NCI-H2196 (cell line): ENCODE data around the gene TTC3.
"Not testable (repeated sequence)": the region's sequence is repeated elsewhere in the genome, so short reads cannot be mapped to it uniquely, and the experiment has no call there.

Experiments used
- DNase-seq: peaks from one replicate; lab custom pipeline; 2025; ENCODE audit not compliant: unreplicated experiment; lab: John Stamatoyannopoulos, UW

The TTC3 gene

GRCh38 chr21:37220981-37221664 is 148.1 kb downstream of the TTC3 start:
- DNase-seq: peak; percentile 86

GRCh38 chr21:37222248-37222647 is 149.2 kb downstream of the TTC3 start:
- not testable (repeated sequence) for DNase-seq

- DNase-seq: no peak
These were observed 150.8 kb downstream of the TTC3 start for GRCh38 chr21:37223804-37224345.

GRCh38 chr21:37224861-37225839 is 152.1 kb downstream of the TTC3 start:
- no peak for DNase-seq

GRCh38 chr21:37226041-37226920 is 153.2 kb downstream of the TTC3 start:
- DNase-seq: no peak

- DNase-seq: no peak
These were observed 154.3 kb downstream of the TTC3 start for GRCh38 chr21:37227071-37228002.

GRCh38 chr21:37228003-37228400 is 154.9 kb downstream of the TTC3 start:
- DNase-seq: no peak

GRCh38 chr21:37230632-37231248 is 157.7 kb downstream of the TTC3 start:
- DNase-seq: no peak

GRCh38 chr21:37231249-37231645 is 158.2 kb downstream of the TTC3 start:
- no peak for DNase-seq

- DNase-seq: no peak
These were observed 158.6 kb downstream of the TTC3 start for GRCh38 chr21:37231671-37232070.

GRCh38 chr21:37232274-37233018 is 159.4 kb downstream of the TTC3 start:
- DNase-seq: no peak

- DNase-seq: no peak
These were observed 160.6 kb downstream of the TTC3 start for GRCh38 chr21:37233551-37234146.

GRCh38 chr21:37237346-37237745 is 164.3 kb downstream of the TTC3 start:
- no peak for DNase-seq

- no peak for DNase-seq
These were observed 164.7 kb downstream of the TTC3 start for GRCh38 chr21:37237764-37238163.

- DNase-seq: no peak
These were observed 167.9 kb downstream of the TTC3 start for GRCh38 chr21:37240978-37241377.

- no peak for DNase-seq
These were observed 168.4 kb downstream of the TTC3 start for GRCh38 chr21:37241426-37241825.

GRCh38 chr21:37243961-37244360 is 170.9 kb downstream of the TTC3 start:
- DNase-seq: no peak

- DNase-seq: no peak
These were observed 171.5 kb downstream of the TTC3 start for GRCh38 chr21:37244501-37245095.
